ENCODE data around the gene ST3GAL4. TPM values are rescaled to one million over a fixed set of nuclear protein-coding genes. Genes with fewer than 3 reads are reported as not detected.

The ST3GAL4 gene
- total and polyA plus RNA-seq, 2 of the 8 experiments (the other 6 are each of a cell fraction or from before 2014, with no cell fraction given), result 15.6 to 20.0 TPM

GRCh38 chr11:126352163-126352562 lies 3.3 kb upstream of the ST3GAL4 start:
- Histone ChIP-seq H2BK20ac (ENCODE audit: low read length) (no peak overlapping the region), H4K8ac (ENCODE audit: extremely low read depth, insufficient read depth, low read length) (no peak overlapping the region), H4K20me1 (replicated peaks in 1 of 2; ENCODE audit: control insufficient read depth in 1 of 2, insufficient read depth in 2 of 2, low read length in 2 of 2) (peaks cover 2 to 3% of the 10 kb centered on the region in 2 experiments), H3K4me1 (replicated peaks in 1 of 4; ENCODE audit: control insufficient read depth in 3 of 4, insufficient read depth in 4 of 4, low read length in 3 of 4) (peaks cover 3 to 23% (median 14%) of the 10 kb centered on the region in 4 experiments; a peak in 6 of 7 replicates), H3K23ac (ENCODE audit: insufficient read length) (no peak overlapping the region), H3K36me3 (ENCODE audit: control insufficient read depth in 2 of 4, insufficient read depth in 4 of 4, low read length in 3 of 4) (peaks cover 0 to 3% (median under 1%) of the 10 kb centered on the region in 4 experiments; a peak in 3 of 8 replicates), H3K4me2 (ENCODE audit: insufficient read depth in 1 of 2, low read depth in 2 of 2, low read length in 2 of 2) (no peak overlapping the region), H2AK5ac (ENCODE audit: low read depth, low read length) (no peak overlapping the region), H3K18ac (ENCODE audit: extremely low read depth, low read length) (no peak overlapping the region), H2BK120ac (replicated peaks; ENCODE audit: low read depth, low read length) (no peak overlapping the region), H4K91ac (replicated peaks; ENCODE audit: insufficient read length, low read length) (no peak overlapping the region), H3K56ac (replicated peaks; ENCODE audit: insufficient read length, low read depth, low read length) (no peak overlapping the region), H3K4ac (replicated peaks; ENCODE audit: insufficient read length, low read depth, low read length) (no peak overlapping the region), H3K27me3 (replicated peaks in 1 of 4; ENCODE audit: control insufficient read depth in 3 of 4, extremely low read depth in 1 of 4, insufficient read depth in 3 of 4, low read length in 3 of 4) (no peaks in the 10 kb centered on the region), H3K79me2 (ENCODE audit: control insufficient read depth in 1 of 2, insufficient read depth in 2 of 2, low read length in 2 of 2) (peaks cover 0 to 33% of the 10 kb centered on the region in 2 experiments; a peak in 2 of 4 replicates), H2AFZ (ENCODE audit: low read length) (no peak overlapping the region), H3K79me1 (ENCODE audit: low read depth, low read length) (peaks cover 11% of the 10 kb centered on the region; the same call in 1 of the 2 replicates), H3K23me2 (ENCODE audit: low read depth, low read length) (peaks cover 13% of the 10 kb centered on the region), H3K4me3 (ENCODE audit: extremely low read depth in 1 of 4, insufficient read depth in 2 of 4, low read depth in 3 of 4, low read length in 4 of 4) (no peak overlapping the region), H2BK15ac (ENCODE audit: low read length) (no peak overlapping the region), H3K27ac (ENCODE audit: low read depth, low read length) (no peak overlapping the region), H4K5ac (ENCODE audit: insufficient read length, low read depth, low read length) (no peak overlapping the region), H3K9ac (replicated peaks in 1 of 4; ENCODE audit: extremely low read depth in 1 of 4, low read depth in 3 of 4, low read length in 3 of 4) (no peak overlapping the region), H3K9me3 (ENCODE audit: insufficient read depth in 2 of 2, low read depth in 1 of 2, low read length in 1 of 2) (no peaks in the 10 kb centered on the region), H3K14ac (ENCODE audit: insufficient read length) (no peak overlapping the region), H2BK12ac (ENCODE audit: low read depth, low read length) (no peak overlapping the region), H2BK5ac (ENCODE audit: low read depth, low read length) (no peak overlapping the region)
- POLR2A ChIA-PET (ENCODE audit: partially characterized antibody), result no interaction called here
- FAIRE-seq (no peak), DNase-seq (ENCODE audit: low read depth in 1 of 2, low spot score in 2 of 2) (no peak)
- 97% methylated on average over 3 of the region's 3 CpGs; no CpG with 5 or more reads in 1 of the 2 experiments for WGBS, 2 experiments (ENCODE audit: extremely low coverage in 1 of 2, insufficient coverage in 1 of 2, insufficient read length in 1 of 2, insufficient replicate concordance in 2 of 2, low coverage in 1 of 2, low lambda C conversion rate in 2 of 2, missing lambda C conversion rate in 1 of 2)
- TF ChIP-seq SUZ12 (IDR thresholded peaks at IDR 0.05; ENCODE audit: low read length), result no peak
- TF ChIP-seq YY1 (IDR thresholded peaks at IDR 0.05; ENCODE audit: low read depth, low read length), result no peak
- no peak for TF ChIP-seq SIRT6 (IDR thresholded peaks at IDR 0.05; ENCODE audit: low read length)
- no peak for TF ChIP-seq CEBPB (IDR thresholded peaks at IDR 0.05; ENCODE audit: low read depth, low read length)
- TF ChIP-seq TCF12 (IDR thresholded peaks at IDR 0.05; ENCODE audit: low read depth, low read length), result no peak
- TF ChIP-seq, protein P1, sequence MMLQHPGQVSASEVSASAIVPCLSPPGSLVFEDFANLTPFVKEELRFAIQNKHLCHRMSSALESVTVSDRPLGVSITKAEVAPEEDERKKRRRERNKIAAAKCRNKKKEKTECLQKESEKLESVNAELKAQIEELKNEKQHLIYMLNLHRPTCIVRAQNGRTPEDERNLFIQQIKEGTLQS (IDR thresholded peaks at IDR 0.05; ENCODE audit: insufficient read depth, low read depth, low read length), result no peak
- CTCF ChIA-PET (ENCODE audit: partially characterized antibody), result no interaction called here
